GM18508 (cell line): ENCODE results near the gene PTPN3.

Experiments
- ATAC-seq: cut with Tn5 transposase; IDR thresholded peaks from one replicate; pipeline ENCODE4 v1.9.1; 2021; ENCODE audit warnings: moderate number of reproducible peaks; ENCODE audit not compliant: insufficient read depth, unreplicated experiment

PTPN3 gene

GRCh38 chr9:109507421-109507838, 9.3 kb upstream of the PTPN3 start:
- ATAC-seq: no peak

- ATAC-seq: no peak
Observed at GRCh38 chr9:109506097-109506712, 8.1 kb upstream of the PTPN3 start.

GRCh38 chr9:109504689-109505088, 6.6 kb upstream of the PTPN3 start:
- no peak for ATAC-seq

GRCh38 chr9:109500421-109500974, 2.4 kb upstream of the PTPN3 start:
- ATAC-seq: no peak

- ATAC-seq: no peak
Observed at GRCh38 chr9:109499631-109500410, 1.7 kb upstream of the PTPN3 start.

- no peak for ATAC-seq
Observed at GRCh38 chr9:109499093-109499630, 1.1 kb upstream of the PTPN3 start.

GRCh38 chr9:109497226-109498153, 617 bp downstream of the PTPN3 start:
- ATAC-seq: no peak

- ATAC-seq: no peak
Observed at GRCh38 chr9:109496841-109497225, 1.3 kb downstream of the PTPN3 start.

GRCh38 chr9:109496218-109496617, 1.9 kb downstream of the PTPN3 start:
- no peak for ATAC-seq

- ATAC-seq: no peak
Observed at GRCh38 chr9:109493648-109494047, 4.5 kb downstream of the PTPN3 start.

GRCh38 chr9:109491590-109491989, 6.5 kb downstream of the PTPN3 start:
- no peak for ATAC-seq

- ATAC-seq: no peak
Observed at GRCh38 chr9:109488791-109489492, 9.2 kb downstream of the PTPN3 start.

- ATAC-seq: no peak
Observed at GRCh38 chr9:109488351-109488750, 9.8 kb downstream of the PTPN3 start.

GRCh38 chr9:109487247-109487646, 10.9 kb downstream of the PTPN3 start:
- ATAC-seq: no peak

GRCh38 chr9:109483744-109484429, 14.2 kb downstream of the PTPN3 start:
- no peak for ATAC-seq

GRCh38 chr9:109482391-109482916, 15.7 kb downstream of the PTPN3 start:
- no peak for ATAC-seq

GRCh38 chr9:109481856-109482255, 16.3 kb downstream of the PTPN3 start:
- ATAC-seq: no peak

GRCh38 chr9:109479822-109480221, 18.3 kb downstream of the PTPN3 start:
- no peak for ATAC-seq
